Measurements from ENCODE around the gene SHROOM3.

Gene SHROOM3

GRCh38 chr4:76494871-76495590 lies 60.0 kb downstream of the SHROOM3 start:
- no peak for DNase-seq

DNA sequence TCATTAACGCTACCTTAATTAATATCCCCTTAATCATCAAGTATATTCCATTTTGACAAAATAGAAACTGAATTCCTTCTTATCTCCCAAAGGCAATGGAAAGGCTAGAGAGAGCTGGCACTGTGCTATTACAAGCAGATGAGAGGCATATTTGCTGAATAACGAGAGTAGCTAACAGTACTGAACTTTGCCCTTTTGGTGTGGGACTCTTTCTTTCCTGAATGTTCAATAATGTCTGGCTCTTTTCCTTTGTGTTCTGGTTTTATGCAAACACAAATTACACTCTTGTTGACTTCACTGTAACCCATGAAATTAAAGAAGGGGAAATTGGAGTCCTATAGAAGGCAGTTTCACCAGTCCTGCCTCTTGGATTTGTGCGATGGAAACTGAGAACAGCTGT lies 63.5 kb downstream of the SHROOM3 start:
- DNase-seq, result no peak

DNA sequence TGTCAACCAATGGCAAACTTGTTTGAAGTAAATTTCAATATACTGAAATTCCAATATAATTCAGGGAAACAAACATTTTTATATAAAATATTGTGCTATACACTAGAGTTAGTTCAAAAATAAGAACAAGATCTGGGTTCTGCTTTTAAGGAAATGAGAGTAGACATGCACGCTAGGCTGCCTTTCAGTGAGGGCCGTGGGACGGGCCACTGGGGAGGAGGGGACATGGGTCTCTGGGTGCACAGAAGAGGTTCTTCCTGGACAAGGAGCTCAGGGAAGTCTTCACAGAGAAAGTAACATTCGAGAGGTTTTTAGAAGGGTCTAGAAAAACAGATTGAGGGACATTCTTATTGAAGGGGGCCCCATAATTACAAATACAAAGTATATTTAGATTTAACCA lies 64.4 kb downstream of the SHROOM3 start:
- no peak for DNase-seq

- DNase-seq, result no peak
Observed at GRCh38 chr4:76502886-76503285, 67.9 kb downstream of the SHROOM3 start.

DNA sequence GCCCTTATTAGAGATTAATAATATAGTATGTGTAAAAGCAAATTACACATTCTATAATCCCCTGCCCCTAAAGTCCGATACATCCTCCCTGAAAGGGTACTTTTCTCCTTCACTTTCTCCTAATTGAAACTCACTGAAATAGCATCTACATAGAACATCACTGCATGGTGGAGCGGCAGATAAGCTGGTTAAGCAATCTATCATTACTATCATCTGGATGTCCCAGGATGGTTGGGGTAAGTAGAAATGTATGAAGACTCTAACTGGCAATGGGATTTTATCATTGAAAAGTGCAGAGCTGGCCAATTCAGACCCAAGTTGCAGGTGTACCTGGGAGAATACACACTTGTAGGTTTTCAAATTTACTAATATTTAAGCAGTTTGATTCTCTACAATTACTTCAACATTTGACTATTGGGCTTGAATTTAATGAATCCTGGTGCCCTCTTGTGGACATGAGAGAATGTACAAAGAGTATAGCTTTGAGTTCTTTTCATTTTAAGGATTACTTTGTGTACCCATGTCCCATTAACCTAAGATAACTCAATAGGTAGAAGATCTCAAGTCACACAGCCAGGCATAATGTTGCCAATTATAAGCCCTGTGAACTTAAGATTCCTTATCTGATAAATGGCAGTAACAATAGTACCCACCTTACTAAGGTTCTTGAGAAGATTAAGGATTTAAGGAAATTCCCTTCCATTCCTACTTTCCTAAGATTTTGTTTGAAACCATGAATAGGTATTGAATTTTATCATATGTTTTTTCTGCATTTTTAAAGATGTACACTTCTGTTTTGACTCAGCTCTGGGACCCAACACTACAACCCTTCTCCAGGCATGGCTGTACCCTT lies 69.8 kb downstream of the SHROOM3 start:
- no peak for DNase-seq

DNA sequence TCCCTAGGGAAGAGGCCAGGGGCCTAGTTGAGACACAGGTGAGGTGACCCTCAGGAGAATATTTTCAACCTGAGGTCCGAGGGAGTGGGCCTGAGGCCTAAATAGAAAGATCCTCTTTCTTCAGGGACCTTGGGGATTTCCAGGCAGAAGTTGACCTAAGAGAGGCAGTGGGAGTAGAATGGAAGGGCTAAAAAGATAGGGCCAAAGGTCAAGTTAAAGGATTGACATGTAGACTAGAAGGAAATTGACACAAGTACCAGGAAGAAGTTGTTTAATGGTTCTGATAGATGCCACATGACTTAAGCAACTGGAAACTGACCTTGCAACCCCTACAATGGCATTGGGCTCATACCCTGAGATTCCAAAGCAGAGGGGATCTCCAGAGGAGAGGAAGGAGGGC lies 76.9 kb downstream of the SHROOM3 start:
- DNase-seq, result no peak

- no peak for DNase-seq
Observed at GRCh38 chr4:76513482-76513881, 78.5 kb downstream of the SHROOM3 start.

- DNase-seq, result no peak
Observed at GRCh38 chr4:76514087-76514486, 79.1 kb downstream of the SHROOM3 start.

- DNase-seq, result no peak
Observed at GRCh38 chr4:76515975-76516843, 81.2 kb downstream of the SHROOM3 start.

- no peak for DNase-seq
Observed at GRCh38 chr4:76518241-76518640, 83.2 kb downstream of the SHROOM3 start.

- DNase-seq, result no peak
Observed at GRCh38 chr4:76523593-76523992, 88.6 kb downstream of the SHROOM3 start.

DNA sequence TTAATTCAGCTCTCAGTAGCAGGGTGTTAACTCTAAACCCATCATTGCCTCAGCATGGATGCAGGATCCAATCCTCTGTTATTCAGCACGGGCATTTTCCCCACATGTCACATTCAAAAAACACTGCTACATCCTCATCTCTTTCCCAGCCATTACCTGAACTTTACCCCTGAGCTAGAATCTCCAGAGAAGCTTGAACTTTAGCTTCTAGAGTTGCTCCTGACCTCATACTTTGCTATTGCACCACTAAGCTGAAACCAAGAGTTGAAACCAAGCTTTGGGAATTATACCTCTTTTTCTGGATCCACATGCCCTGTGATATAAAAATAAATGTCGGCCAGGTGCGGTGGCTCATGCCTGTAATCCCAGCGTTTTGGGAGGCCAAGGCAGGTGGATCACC lies 90.7 kb downstream of the SHROOM3 start:
- DNase-seq, result no peak

DNA sequence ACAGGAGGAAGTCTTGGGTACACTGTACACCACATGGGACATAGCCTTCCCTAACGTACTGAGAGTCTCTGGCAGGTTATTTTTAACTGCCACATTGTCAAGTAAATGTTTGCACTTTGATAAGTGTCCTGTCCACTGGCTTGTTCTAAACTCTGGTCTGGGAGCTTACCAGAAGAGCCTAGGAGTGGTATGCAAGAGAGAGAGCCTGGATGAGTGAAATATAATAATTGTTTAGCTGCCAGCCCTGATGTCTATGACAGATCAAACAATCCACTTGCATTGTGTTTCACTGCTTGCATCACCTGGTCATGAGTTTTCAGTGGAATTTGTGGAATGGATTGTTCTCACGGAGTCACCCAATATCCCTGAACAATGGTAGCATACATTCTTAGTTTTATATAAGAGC lies 91.6 kb downstream of the SHROOM3 start:
- DNase-seq, result no peak

DNA sequence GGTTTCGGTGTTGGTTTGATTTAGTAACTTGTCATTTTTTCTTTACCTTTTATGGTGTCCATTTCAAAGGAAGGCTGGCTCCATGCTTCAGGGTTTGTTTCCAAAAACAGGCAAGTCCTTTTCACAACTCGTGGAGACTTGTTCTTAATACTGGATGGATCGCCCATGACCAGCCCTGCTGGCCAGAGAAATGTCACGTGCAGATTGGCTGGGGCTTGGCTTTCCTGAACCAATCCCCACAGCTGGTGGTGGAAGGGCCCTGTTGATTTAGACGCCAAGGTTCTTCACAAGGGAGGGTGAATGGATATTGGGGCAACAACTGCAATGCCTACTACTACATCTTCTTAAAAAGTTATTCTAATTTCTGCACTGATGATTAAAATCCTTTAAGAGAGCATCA lies 92.6 kb downstream of the SHROOM3 start:
- DNase-seq, result no peak

- DNase-seq, result no peak
Observed at GRCh38 chr4:76531597-76531996, 96.6 kb downstream of the SHROOM3 start.

GRCh38 chr4:76532805-76533204 lies 97.8 kb downstream of the SHROOM3 start:
- DNase-seq, result no peak

GRCh38 chr4:76533314-76533713 lies 98.3 kb downstream of the SHROOM3 start:
- no peak for DNase-seq

- DNase-seq, result no peak
Observed at GRCh38 chr4:76535603-76536372, 100.8 kb downstream of the SHROOM3 start.

DNA sequence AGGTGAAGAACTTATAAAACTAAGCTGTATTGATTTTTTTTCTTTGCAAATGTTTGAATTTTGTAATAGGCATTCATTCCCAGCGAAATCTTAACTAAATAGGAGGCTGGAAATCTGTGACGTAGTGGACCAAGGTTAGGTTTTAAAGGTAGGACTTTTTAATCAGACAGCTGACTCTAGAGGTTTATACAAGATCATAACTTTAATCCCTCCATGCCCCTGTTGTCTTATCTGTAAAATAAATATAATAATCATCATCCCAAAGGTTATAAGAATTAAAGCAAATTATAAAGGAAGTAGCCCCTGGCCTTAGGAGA lies 101.3 kb downstream of the SHROOM3 start:
- no peak for DNase-seq

GRCh38 chr4:76538296-76538695 lies 103.3 kb downstream of the SHROOM3 start:
- DNase-seq, result no peak

DNA sequence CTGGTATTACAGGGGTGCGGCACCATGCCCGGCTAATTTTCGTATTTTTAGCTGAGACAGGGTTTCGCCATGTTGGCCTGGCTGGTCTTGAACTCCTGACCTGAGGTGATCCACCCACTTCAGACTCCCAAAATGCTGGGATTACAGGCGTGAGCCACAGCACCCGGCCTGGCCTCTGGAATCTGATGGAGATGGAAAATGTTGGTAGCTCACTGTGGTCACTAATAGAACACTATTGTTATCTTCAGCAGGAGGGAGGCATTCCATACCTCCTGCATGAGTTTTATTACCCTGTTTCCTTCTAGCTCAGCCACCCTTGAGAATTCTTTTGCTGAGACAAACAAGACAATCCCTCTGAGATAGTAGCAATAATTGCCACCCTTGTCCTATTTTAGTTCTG lies 105.0 kb downstream of the SHROOM3 start:
- no peak for DNase-seq

GRCh38 chr4:76540486-76540885 lies 105.5 kb downstream of the SHROOM3 start:
- no peak for DNase-seq

DNA sequence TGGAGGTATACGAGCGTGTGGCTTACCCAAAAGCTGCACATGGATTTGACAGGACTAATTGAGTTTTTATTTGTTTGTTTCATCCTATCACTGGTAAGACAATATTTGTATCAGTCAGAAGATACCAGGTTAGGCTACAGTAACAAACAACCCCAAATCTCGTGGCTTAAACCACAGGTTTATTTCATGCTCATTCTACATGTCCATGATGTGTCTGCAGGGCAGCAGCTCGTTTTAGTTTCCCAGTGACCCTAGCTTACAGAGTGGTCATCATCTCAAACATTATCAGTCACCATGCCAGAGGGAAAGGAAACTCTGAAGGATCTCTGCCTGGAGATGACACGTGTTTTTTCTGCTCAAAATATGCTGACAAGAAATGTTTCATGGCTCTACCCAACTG lies 108.3 kb downstream of the SHROOM3 start:
- no peak for DNase-seq
